GM19351 (cell line): ENCODE measurements around the gene SLC8A1.

Experiments used
- ATAC-seq: cut with Tn5 transposase; IDR thresholded peaks from one replicate; pipeline ENCODE4 v1.9.1; 2021; ENCODE audit warnings: mild to moderate bottlenecking, moderate library complexity; ENCODE audit not compliant: unreplicated experiment

The SLC8A1 gene

GRCh38 chr2:40430776-40431599 lies 20.9 kb downstream of the SLC8A1 start:
- no peak for ATAC-seq

- ATAC-seq: no peak
Observed at GRCh38 chr2:40428439-40428838, 23.5 kb downstream of the SLC8A1 start.

DNA sequence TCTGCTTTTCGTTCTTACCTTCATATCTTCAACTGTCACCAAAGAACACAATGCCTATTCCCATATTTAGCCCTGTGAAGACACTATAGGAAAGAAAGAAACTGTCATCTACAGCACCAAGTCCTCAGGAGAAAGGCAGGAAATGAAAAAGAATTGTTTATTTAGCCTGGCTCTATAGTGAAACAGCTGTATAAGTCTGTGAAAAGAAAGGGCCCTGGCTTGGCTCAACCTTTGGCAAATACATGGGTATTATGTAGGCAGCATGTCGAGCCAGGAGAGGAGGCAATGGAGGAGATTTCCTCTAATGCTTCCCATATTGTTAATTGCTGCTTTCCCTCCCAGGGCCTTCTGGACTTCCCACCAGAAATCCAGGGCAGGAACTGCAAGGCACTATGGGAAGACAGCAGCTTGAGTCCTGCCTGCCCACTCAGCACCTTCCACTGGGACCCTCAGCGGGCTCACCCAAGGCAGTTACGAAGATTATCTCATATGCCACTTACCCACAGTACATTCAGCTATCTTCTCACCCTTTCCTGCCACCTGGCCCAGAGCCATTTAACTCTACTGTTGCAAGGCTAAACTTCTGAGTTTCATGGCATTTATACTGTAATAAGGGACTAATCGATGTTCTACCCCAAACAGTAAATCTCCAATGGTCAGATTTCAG lies 30.1 kb downstream of the SLC8A1 start:
- no peak for ATAC-seq

DNA sequence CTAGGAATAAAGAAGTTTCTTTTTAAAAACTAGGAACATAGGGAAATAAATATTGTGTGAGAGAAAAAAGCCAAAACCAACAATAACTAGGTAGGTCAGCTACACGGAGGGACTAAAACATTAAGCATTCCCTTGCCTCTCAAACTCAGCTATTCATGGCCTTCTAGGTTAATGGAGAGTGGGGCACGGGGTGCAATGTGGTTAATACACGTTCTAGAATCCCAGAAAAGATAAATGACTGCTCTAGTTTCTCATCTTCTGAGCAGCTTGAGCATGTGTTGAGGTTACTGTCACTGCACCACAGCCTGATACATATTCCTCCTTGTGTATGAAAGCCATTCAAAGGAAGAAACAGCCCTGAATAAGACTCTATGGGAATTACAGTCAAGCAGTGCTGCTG lies 31.4 kb downstream of the SLC8A1 start:
- ATAC-seq: no peak

DNA sequence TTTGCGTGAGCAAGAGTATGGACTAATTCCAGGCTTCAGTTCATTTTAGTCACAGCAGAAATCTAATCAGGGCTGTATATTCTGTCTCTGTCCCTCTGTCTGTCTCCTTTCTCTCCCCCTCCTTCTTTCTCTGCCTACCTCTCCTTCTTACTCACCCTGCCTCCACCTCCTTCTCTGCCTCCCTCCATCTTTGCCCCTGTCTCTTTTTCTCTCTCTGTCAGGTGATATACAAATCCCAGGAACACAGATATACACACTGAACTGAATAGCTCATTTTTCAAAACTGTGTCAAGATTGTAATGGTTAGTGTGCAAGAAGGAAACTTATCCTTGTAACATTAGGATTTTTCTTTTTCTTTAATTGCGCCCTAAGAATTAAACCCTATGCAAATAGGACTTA lies 32.5 kb downstream of the SLC8A1 start:
- no peak for ATAC-seq

DNA sequence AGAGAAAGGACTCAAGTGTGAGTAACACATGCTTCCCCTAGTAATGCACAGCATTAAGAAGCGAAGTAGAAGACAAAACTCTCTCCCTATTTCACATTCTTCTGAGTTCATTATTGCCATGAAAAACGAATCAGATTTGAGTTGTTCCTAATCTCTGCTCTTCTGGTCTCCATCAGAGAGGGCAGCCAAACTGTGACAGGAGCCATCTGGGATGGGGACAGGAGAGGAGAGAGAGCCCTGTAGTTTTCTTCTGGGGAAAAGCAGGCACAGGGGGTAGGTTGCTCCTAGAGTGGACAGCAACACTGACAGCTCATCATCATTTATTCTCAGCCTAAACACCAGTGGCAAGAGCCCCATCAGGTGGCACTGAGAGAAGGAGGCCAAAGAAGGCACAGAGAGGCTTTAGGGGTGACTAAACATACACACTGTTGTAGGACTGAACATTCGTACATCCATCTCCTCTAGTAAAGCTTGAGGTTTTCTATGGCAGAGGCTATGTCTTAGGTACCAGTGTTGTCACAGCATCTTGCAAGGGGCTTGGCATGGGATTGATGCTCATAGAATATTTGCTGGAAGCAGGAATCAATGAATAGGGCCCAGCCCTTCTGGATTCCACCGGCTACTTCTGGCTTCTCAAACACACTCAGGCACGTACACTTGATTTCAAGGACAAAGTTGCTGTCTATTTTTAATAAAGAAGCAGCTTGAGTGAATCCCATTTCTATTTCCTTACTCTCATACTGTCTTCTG lies 33.1 kb downstream of the SLC8A1 start:
- ATAC-seq: no peak

DNA sequence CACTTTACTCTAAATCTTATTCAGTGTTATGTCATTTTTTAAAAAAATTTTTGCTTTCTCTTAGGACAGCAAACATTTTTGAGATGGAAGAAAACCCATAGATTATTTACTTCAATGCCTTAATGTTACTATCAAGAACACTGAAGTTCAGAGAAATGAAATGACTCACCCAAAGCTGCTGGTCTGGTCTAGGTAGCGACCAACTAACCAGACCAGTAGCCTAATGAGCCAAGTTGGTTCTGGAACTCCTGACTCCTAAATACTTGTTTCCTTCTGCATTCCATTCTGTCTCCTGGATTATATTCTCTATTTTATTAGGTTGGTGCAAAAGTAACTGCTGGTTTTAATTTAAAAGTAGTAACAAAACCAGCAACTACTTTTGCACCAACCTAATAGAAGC lies 35.4 kb downstream of the SLC8A1 start:
- ATAC-seq: no peak

- ATAC-seq: no peak
Observed at GRCh38 chr2:40415391-40415790, 36.5 kb downstream of the SLC8A1 start.

DNA sequence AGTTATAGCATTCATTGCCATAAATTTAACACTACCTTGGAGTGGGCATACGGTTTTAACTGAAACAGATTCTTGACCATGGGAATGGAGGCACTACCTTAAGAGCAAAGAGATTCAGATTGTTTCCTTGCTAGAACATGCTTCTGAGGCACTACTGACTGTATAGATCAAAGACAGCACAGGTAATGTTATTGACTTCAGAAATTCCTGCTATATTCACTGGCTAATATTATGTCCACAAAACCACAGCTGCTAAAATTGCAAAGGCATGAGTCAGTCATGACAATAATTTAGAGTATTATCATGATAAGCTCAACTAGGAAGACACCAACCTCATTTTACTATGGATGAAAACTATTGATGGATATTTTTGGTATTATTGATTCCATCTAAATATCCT lies 39.4 kb downstream of the SLC8A1 start:
- ATAC-seq: no peak

DNA sequence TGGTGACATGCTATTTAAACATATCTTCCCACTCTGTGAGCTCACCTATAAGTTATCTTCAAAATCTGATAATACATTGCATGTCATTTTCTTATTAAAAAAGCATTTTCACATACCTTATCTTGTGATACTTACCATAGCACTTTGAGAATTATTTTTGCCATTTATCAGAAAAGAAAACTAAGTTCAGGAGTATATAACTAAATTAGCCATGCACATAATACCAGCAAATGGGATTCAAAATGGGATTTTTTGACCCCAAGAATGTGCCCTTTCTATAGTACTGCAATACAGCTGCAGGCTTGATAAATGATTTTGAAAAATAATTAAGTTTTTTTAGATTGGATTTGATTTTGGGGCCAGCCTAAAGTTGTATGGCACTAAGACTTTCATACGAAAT lies 41.2 kb downstream of the SLC8A1 start:
- no peak for ATAC-seq

DNA sequence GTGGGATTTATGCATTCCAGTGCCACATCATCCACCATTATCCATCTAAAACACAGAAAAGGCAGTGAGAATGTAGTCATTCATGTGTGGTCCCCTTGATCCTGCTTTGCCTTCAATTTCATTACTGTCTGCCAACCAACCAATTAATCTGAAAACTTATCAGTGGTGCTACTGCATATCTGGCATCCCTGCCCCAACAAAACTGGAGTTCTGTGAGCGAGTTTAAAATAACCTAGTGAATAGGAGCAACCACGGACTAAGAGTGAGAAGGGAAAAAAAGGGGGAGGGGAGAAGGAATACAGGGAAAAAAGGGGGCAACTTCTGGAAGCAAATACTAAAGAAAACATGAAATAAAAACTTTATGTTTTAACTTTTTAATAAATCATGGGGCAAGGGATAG lies 42.2 kb downstream of the SLC8A1 start:
- ATAC-seq: no peak

- no peak for ATAC-seq
Observed at GRCh38 chr2:40406485-40407289, 45.2 kb downstream of the SLC8A1 start.

DNA sequence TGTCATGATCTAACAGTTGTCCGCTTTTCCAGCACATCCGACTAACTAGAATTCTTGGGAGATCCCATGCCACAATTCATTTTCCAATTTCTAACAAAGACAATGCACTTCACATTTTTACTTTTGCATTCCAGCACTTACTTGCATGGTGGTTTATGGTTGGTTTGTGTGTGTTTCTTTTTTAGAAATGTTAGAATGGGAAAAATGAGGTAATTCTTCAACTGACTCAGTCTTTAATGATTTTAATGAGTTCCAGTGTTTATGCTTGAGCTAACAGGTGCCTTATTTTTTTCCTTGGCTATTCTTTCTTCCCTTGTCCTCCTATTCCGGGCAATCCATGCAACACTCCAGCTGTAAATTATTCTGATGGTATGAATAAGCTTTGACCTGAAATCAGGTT lies 46.4 kb downstream of the SLC8A1 start:
- no peak for ATAC-seq

- ATAC-seq: peak; percentile 87
Observed at GRCh38 chr2:40404517-40404916, 47.4 kb downstream of the SLC8A1 start.

DNA sequence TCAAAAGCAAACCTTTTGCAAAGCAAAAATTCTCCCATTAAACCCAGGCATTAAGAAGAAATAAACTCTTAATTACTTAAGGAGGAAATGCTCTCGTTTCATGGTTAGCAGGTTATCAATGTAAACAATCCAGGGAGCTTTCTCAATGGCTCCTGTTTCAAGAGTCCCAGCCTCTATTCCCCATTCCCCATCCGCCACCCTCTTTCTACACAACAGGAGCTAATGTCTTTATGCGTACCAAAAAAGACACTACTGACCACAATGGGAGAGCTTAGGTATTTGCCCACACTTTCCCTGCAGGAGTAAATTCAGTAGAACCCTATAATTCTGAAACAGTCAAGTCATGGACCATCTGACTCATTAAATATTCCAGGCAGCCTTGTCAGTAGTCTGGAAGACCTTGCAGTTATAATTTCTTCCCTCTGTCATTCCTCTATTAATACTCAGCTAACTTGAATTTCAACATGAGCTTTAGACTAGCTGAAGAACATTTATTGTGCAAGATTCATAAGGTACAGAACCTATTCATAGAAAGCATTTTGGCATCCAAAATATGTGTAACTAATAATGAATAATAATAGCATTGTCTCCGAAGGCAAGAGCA lies 48.6 kb downstream of the SLC8A1 start:
- ATAC-seq: no peak

- ATAC-seq: no peak
Observed at GRCh38 chr2:40401896-40402295, 50.0 kb downstream of the SLC8A1 start.

DNA sequence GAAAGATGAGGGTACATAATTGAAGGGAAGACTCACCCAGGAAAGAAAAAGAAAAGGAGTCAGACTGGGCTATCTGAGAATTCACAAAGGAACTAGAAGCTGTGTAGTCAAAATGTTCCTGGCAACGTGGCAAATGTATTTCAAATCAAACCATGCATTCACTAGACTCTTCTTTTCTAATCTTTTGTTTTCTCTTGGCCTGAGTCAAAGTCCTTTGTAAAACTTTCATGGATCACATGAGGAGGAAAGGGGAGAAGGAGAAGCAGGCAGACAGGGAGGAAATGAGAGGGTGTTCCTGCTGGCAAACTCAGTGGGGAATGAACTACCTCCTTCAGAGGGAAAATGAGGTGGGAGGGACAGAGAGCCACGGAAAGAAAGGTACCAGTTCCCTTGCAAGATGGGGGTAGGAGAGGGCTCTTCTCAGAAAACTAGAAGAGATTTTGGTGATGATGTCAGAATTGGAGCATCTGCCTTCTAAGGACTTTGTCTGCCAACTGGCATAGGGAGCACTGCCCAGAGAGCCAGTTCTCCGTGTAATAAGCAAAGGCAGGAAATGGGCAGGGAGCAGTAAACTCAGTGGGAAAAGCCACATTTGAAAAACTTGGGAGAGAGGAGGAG lies 51.4 kb downstream of the SLC8A1 start:
- no peak for ATAC-seq

GRCh38 chr2:40397765-40398164 lies 54.1 kb downstream of the SLC8A1 start:
- no peak for ATAC-seq

- ATAC-seq: no peak
Observed at GRCh38 chr2:40396124-40396523, 55.8 kb downstream of the SLC8A1 start.
